ENCODE measurements around the gene RDX.
"Not testable (repeated sequence)": the region's sequence is repeated elsewhere in the genome, so short reads cannot be mapped to it uniquely, and the experiment has no call there.

Gene RDX

GRCh38 chr11:110311783-110312579 is 15.6 kb upstream of the RDX start:
- POLR2A ChIA-PET = interaction anchor here (0.6 kb wide), 1 partner anchor 16 kb away, joined by 6 read pairs; no protein-coding TSS in a partner anchor
- CTCF ChIA-PET = interaction anchor here (1.1 to 1.5 kb wide), 3 partner anchors 10 to 17 kb away, joined by 4 to 5 read pairs (median 4); no protein-coding TSS in a partner anchor

GRCh38 chr11:110308071-110308470 is 11.7 kb upstream of the RDX start:
- POLR2A ChIA-PET = no interaction called here
- CTCF ChIA-PET = interaction anchor here (0.8 to 1.4 kb wide), 2 partner anchors 9 to 13 kb away, joined by 3 read pairs; no protein-coding TSS in a partner anchor
- no peak for DNase-seq (ENCODE audit: extremely low spot score)
- TF ChIP-seq CTCF (IDR thresholded peaks at IDR 0.05; ENCODE audit: control extremely low read depth, extremely low read depth, low read depth, missing control alignments) = no peak

More at GRCh38 chr11:110311783-110312579, 15.6 kb upstream of the RDX start:
- no peak for DNase-seq (ENCODE audit: extremely low spot score)
- TF ChIP-seq CTCF (IDR thresholded peaks at IDR 0.05; ENCODE audit: control extremely low read depth, extremely low read depth, low read depth, missing control alignments) = no peak

- POLR2A ChIA-PET; DNase-seq (ENCODE audit: extremely low spot score): not testable (repeated sequence)
- CTCF ChIA-PET = interaction anchor here (1.6 to 2.6 kb wide), 2 partner anchors 9 to 10 kb away, joined by 3 to 10 read pairs; partner anchors contain the start of gene RDX
Observed at GRCh38 chr11:110306019-110306388, 9.6 kb upstream of the RDX start.

- CTCF ChIA-PET = interaction anchor here (1.6 to 2.6 kb wide), 2 partner anchors 9 to 10 kb away, joined by 3 to 10 read pairs; partner anchors contain the start of gene RDX
- TF ChIP-seq CTCF (IDR thresholded peaks at IDR 0.05; ENCODE audit: control extremely low read depth, extremely low read depth, low read depth, missing control alignments) = no peak
- DNase-seq (ENCODE audit: extremely low spot score) = no peak
- POLR2A ChIA-PET = no interaction called here
Observed at GRCh38 chr11:110305169-110306018, 9.0 kb upstream of the RDX start.

GRCh38 chr11:110303414-110303826 is 7.0 kb upstream of the RDX start:
- no peak for TF ChIP-seq CTCF (IDR thresholded peaks at IDR 0.05; ENCODE audit: control extremely low read depth, extremely low read depth, low read depth, missing control alignments)
- DNase-seq (ENCODE audit: extremely low spot score) = no peak
- POLR2A ChIA-PET = no interaction called here
- CTCF ChIA-PET = no interaction called here

- no peak for DNase-seq (ENCODE audit: extremely low spot score)
- ChIA-PET POLR2A (no interaction called here), CTCF (interaction anchor here (1.5 kb wide), 1 partner anchor 76 kb away, joined by 3 read pairs; no protein-coding TSS in a partner anchor)
- TF ChIP-seq CTCF (IDR thresholded peaks at IDR 0.05; ENCODE audit: control extremely low read depth, extremely low read depth, low read depth, missing control alignments) = no peak
Observed at GRCh38 chr11:110301577-110301976, 5.2 kb upstream of the RDX start.
